IMR-90 (cell line): ENCODE results near the gene RNF215.

Experiments used
- CHD1 ChIP-seq: IDR thresholded peaks from 2 replicates; pipeline ENCODE4 v1.6.1; 2012; ENCODE audit warnings: low read depth, low read length, improper control_type of control experiment
- ELK1 ChIP-seq: fragments of 150-350 bp; IDR thresholded peaks from 2 replicates; pipeline ENCODE4 v1.6.1; 2016; ENCODE audit warnings: low read depth, mild to moderate bottlenecking, low read length, moderate library complexity, borderline replicate concordance
- FOS ChIP-seq: fragments of 150-350 bp; IDR thresholded peaks from 2 replicates; pipeline ENCODE4 v1.6.1; 2016; ENCODE audit warnings: low read depth, low read length
- MAFK ChIP-seq: IDR thresholded peaks from 2 replicates; pipeline ENCODE4 v1.6.1; 2012; ENCODE audit warnings: low read depth, low read length, improper control_type of control experiment
- MAZ ChIP-seq: IDR thresholded peaks from 2 replicates; pipeline ENCODE4 v1.6.1; 2012; ENCODE audit warnings: low read depth, mild to moderate bottlenecking, low read length, improper control_type of control experiment, moderate library complexity, borderline replicate concordance
- MXI1 ChIP-seq: IDR thresholded peaks from 2 replicates; pipeline ENCODE4 v1.6.1; 2012; ENCODE audit warnings: low read depth, mild to moderate bottlenecking, low read length, moderate library complexity, borderline replicate concordance
- NFE2L2 ChIP-seq: fragments of 150-350 bp; IDR thresholded peaks from 2 replicates; pipeline ENCODE4 v1.6.1; 2016; ENCODE audit warnings: low read depth, mild to moderate bottlenecking, low read length
- POLR2A ChIP-seq: IDR thresholded peaks from 2 replicates; pipeline ENCODE4 v1.6.1; 2012; ENCODE audit warnings: mild to moderate bottlenecking, low read depth, low read length
- RAD21 ChIP-seq: IDR thresholded peaks from 2 replicates; pipeline ENCODE4 v1.6.1; 2012; ENCODE audit warnings: low read length, improper control_type of control experiment
- RCOR1 ChIP-seq: IDR thresholded peaks from 2 replicates; pipeline ENCODE4 v1.6.1; 2012; ENCODE audit warnings: mild to moderate bottlenecking, low read length, improper control_type of control experiment; ENCODE audit not compliant: insufficient replicate concordance
- RFX5 ChIP-seq: IDR thresholded peaks from 2 replicates; pipeline ENCODE4 v1.8.0; 2012; ENCODE audit warnings: low read depth, mild to moderate bottlenecking, low read length, moderate library complexity
- SMC3 ChIP-seq: fragments of 150-350 bp; IDR thresholded peaks from 2 replicates; pipeline ENCODE4 v1.6.1; 2016; ENCODE audit warnings: low read depth, mild to moderate bottlenecking, antibody characterized with exemption, low read length, moderate library complexity
- TF ChIP-seq, protein P1 (sequence below): conservative IDR thresholded peaks from 2 replicates; pipeline ENCODE4 v1.5.1; 2012; ENCODE audit warnings: mild to moderate bottlenecking, low read depth, low read length, improper control_type of control experiment
- TF ChIP-seq, protein P2 (sequence below): fragments of 150-350 bp; IDR thresholded peaks from 2 replicates; pipeline ENCODE4 v1.6.1; 2017; ENCODE audit warnings: mild to moderate bottlenecking, antibody characterized with exemption, low read length, low read depth

GRCh38 chr22:30434843-30435242 lies 47.6 kb upstream of the RNF215 start:
- TF ChIP-seq, protein P1, sequence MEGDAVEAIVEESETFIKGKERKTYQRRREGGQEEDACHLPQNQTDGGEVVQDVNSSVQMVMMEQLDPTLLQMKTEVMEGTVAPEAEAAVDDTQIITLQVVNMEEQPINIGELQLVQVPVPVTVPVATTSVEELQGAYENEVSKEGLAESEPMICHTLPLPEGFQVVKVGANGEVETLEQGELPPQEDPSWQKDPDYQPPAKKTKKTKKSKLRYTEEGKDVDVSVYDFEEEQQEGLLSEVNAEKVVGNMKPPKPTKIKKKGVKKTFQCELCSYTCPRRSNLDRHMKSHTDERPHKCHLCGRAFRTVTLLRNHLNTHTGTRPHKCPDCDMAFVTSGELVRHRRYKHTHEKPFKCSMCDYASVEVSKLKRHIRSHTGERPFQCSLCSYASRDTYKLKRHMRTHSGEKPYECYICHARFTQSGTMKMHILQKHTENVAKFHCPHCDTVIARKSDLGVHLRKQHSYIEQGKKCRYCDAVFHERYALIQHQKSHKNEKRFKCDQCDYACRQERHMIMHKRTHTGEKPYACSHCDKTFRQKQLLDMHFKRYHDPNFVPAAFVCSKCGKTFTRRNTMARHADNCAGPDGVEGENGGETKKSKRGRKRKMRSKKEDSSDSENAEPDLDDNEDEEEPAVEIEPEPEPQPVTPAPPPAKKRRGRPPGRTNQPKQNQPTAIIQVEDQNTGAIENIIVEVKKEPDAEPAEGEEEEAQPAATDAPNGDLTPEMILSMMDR: no peak
- TF ChIP-seq POLR2A: no peak
- TF ChIP-seq MAZ: no peak
- no peak for TF ChIP-seq MAFK
- TF ChIP-seq NFE2L2: no peak
- no peak for TF ChIP-seq CHD1
- TF ChIP-seq, protein P2, sequence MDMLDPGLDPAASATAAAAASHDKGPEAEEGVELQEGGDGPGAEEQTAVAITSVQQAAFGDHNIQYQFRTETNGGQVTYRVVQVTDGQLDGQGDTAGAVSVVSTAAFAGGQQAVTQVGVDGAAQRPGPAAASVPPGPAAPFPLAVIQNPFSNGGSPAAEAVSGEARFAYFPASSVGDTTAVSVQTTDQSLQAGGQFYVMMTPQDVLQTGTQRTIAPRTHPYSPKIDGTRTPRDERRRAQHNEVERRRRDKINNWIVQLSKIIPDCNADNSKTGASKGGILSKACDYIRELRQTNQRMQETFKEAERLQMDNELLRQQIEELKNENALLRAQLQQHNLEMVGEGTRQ: no peak
- no peak for TF ChIP-seq RAD21
- TF ChIP-seq SMC3: no peak
- TF ChIP-seq RCOR1: no peak
- no peak for TF ChIP-seq FOS
- no peak for TF ChIP-seq ELK1
- no peak for TF ChIP-seq RFX5
- no peak for TF ChIP-seq MXI1
